GM18867 (cell line): Measurements from ENCODE around the gene HPSE2.

Experiments used
- ATAC-seq: cut with Tn5 transposase; IDR thresholded peaks from one replicate; pipeline ENCODE4 v1.9.1; 2021; ENCODE audit warnings: mild to moderate bottlenecking, moderate library complexity; ENCODE audit not compliant: unreplicated experiment

Gene HPSE2

DNA sequence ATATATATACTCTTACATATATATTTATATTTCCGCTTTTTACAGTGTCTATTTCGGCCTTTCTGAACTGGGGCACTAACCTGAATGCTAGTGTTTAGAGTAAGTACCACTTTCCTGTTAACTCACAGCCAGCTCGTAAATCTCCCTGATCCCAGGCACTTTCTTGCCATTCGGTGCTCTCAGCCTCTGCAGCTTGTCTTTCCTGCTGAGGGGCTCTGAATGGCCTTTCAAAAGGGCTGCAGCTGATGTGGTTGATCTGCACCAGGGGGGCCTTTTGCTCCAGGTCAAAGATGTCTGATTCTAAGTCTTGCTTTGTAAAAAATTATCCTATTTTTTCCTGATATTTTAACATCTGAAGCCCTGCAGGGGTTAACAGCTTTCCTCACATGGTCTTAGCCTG is 763.5 kb downstream of the HPSE2 start:
- ATAC-seq, result no peak

DNA sequence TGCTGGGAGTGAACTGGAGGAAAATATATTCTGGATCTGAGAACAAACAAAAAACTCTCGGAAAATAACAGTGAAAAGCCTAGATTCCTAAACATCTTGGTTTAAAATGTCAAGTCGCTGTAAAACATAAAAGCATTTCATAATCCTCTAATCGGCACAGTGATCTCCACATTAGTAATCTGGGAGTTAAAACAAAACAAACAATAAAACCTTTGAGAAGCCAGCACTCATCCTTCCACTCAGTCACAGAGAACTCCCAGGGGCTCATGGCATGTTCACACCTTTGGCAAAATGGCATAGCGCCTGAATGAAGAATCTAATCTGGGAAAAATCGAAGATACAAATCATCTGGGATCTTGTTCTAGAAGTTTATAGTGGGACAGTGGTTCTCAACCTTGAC is 764.8 kb downstream of the HPSE2 start:
- no peak for ATAC-seq

DNA sequence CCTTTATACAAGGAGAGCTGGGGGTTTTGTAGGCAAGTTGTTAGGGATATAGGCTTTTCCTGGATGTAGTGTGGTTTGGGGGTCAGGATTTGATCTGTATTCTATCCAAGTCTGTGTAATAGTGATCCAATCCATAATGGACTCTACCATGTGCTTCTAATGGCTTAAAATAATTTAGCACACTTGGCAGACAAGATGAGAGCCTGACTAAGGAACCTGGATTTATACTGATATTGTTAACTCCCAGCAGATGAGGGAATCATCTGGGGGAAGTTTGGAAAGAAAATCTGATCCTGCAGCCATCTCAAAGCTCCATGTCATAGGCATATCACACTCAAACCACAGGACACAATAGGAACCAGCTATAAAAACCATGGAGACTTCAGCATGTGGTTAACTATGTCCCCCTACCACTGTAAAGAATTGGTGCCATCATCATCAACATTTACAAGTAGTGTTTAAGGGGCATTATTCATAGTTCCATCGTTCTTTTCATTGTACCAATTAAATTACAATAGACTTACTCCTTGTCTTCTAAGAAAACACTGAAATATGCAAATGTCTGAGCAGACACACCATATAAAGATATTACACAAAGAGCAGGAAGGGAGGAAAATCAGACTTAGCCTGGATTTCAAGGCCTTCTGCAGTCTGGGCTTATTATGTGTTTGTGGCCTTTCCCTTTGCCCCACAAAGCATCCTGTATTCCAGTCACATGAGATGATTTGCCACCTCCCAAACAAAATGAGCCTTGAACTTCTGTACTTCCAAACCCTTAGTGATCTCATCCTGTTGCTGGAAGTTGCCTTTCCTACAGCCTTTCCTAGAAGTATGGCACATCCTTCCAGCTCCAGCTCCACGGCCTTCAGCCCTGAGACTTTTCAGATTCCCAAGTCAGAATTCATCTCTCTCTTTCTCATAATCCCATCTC is 766.4 kb downstream of the HPSE2 start:
- no peak for ATAC-seq

DNA sequence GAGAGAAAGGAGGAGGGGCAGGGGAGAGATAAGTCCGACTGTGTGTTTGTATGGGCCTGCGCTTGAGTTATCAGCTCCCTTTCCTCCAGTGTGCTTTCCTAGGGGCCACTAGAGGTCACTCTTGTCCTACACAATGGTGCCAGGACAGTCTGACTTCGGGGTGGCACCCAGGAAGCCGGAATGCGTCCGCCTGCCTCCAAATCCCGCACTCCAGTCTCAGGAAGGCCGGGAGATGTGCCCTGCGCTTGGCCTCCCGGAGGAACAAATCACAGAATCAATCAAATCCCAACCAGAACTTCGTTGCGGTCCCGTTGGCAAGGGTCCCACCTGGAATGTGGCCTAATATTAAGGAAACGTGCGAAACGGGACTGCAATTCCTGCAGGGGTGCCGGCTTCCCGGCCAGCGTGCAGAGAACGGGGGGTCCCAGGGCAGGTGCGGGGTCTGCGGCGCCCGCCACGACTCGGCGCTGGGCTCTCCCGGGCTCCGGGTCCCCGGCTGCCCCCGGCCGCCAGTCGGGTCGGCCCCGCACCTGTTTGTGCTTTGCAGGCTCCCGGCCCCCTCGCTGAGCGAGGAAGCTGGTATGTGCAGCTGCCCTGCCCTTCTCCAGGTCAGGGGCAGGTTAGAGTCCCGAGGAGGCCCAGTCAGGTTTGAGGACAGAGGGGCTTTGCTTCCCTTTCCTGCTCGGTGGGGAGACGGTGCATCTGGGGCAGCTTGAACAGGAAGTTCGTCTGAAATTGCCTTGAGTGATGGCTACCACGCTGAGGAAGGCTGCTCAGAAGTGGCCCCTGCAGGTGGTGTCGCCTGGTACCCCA is 767.9 kb downstream of the HPSE2 start:
- peak; percentile 96 for ATAC-seq

DNA sequence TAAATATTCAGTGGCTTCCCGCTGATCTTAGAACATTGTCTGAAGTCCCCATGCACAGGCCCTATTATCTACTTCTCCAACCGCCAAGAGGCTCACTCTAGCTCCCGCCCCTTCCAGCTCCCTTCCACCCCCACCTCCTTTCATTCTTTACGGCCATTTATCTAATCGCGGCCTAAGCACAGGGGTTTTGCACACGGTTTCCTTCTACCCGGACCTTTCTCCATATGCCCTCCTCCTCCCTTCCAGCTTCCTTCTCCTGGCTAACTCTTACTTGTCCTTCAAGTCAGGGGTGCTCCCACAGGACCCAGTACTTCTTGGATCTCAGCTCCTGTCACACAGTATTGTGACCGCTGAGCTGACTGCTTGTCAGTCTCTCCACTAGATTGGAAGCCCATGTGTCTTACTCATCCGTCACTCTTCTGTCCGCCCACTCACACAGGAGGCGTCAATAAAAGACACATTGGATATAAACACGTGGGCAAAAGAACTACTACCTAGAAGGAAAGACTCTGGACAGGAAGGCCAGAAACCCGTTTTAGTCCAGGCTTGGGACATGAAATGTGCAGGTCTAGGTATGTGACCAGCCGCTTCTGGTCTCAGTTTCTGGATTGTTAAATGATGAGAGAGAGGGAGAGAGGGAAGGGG is 768.7 kb downstream of the HPSE2 start:
- ATAC-seq, result no peak

DNA sequence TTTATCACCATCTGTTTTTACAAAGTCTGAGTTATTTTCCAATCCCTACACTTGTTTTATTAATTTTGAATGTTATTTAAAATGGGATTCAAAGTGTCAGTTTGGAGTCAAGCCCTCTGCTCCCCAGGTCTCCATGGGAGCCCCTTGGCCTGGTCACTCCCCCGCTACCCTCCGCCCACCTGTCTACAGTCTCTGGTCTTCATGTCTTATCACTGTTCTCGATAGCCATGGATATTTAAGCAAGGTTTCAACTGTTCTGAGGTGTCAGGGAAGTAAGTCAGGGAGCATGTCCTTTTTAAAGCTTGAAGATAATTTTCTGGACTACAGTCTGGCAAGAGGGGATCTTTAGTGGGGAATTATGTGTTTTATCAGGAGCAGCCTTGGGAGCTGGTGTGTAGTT is 769.8 kb downstream of the HPSE2 start:
- ATAC-seq, result no peak

DNA sequence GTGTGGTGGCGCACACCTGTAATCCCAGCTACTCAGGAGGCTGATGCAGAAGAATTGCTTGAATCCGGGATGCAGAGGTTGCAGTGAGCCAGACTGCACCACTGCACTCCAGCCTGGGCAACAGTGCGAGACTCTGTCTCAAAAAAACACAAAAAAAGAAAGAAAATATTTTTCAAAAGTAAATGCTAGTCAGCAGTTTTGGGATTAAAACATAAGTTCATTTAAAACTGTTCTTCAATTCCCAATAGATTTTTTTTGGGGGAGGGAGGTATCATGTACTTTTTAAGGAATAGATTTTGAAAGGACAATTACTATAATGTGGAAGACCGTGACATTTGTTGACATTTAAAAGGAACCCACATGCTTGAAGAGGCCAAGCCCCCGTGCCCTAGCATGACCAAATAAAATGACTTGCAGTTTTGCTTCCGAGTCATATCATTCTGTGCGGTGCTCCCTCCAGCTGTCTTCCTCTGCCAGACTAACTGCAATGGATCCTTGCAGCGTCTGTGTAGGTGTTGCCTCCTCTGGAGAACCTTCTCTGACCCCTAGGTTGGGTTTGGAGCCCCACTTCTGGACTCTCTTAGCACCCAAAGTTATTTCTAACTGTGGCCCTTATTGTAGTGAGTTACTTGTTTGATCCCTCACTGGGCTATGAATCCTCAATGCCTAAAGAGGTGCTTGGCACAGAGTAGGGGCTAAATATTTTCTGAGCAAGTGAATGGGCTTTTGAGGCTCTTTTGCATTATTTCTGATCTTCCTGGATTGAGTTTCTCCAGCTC is 771.5 kb downstream of the HPSE2 start:
- ATAC-seq, result no peak

DNA sequence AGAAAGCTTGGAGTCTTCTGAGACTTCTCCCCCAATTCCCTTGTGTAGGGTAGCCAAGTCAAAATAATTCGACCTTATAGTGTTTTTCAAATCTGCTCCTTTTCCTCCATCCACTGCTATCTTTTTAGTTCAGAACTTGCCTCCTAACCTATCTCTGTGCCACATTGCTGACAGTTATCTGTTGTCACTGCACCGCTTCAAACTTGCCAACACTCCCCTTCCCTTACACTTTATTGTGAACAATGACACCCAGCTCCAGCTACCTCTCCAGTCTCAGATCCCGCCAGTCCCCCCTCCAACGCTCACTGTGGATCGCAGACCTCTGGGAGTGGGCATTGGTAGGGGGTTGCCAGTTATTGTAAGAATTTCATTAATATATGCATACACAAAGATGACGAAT is 772.6 kb downstream of the HPSE2 start:
- no peak for ATAC-seq

DNA sequence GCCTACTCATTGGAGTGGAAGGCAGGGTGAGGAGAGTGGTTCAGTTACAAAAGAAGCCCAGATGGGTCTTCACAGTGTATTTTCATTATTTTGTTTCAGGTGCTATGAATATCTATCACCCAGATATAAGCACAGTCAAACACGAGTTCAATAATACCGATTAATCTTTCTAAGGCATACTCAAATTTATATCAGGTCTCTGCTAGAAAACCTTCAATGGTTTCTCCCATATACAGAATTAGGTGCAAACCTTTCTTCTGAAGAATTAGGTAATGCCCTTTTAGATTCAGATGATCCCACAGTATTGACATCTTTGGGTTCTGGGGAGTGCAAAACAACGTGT is 774.2 kb downstream of the HPSE2 start:
- ATAC-seq, result no peak

DNA sequence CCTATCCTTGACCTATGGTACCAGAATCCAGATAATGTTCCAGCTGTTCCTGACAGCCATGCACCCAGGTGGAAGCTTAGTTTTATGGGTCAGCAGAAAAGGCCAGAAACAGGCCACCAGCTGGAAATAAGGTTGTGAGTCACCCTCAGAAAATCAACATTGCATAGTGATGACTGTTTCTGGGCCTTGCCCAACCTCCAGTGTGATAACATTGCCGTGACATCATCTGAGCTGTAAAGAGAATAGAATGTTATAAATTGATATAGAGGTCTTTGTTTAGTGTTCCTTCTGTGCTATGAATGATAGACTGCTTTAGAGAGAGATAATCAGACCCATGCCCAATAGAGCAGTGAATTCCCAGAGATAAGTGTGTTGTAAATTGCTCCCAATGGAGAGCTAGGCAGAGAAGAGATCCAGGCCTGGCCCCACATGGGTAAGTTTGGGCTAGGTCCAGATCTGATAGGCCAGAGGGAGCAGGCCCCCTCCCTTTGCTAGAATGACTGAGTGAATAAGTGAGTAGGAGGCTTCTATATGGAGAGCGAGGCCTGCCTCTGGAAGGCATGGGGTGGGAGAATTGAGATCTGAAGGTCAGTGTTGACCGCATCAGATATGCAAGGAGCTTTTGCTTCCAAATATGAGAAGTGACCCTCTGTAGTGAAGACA is 774.7 kb downstream of the HPSE2 start:
- no peak for ATAC-seq

DNA sequence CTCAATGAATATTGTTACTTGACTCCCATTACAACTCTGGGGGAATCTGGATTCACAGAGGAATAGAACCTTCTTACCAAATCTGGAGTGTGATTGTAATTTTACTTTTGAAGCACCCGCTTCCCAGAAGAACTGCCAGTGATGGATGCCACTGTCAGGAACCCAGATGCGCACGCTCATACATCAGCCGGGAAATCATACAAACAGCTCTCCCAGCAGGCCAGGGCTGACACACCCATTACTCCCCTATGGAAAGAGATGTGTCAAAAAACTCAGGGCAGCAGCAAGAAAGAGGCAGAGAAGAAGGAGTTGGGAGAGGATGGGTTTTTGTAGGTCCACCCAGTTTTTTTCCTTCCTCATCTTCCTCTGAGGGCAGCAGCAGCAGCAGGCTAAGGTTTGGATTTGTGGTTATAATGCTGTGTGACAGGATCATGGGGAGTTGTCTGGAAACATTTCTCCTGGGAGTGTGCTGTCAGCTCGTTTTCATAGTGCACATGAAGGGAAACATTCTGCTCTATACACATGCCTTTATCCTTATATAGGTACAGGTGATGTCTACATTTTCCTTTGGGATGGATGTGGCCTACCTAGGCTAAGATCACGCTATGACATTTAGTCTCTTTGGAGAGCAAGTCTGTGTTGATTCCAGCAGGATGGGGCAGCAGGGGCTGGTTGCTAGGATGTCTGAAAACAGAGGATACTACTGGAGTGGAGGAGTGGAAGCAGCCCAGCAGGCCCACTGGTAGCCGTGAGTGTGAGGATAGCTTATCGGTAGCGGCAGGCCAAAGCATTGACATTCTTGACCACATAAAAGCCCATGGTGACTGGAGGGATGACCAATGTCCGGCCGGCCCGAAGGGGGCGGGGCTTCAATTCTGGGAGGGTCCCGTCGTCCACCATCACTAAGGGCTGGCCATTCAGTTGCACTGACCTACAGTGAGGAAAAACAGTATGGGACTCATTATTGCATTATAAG is 776.6 kb downstream of the HPSE2 start:
- ATAC-seq, result no peak

DNA sequence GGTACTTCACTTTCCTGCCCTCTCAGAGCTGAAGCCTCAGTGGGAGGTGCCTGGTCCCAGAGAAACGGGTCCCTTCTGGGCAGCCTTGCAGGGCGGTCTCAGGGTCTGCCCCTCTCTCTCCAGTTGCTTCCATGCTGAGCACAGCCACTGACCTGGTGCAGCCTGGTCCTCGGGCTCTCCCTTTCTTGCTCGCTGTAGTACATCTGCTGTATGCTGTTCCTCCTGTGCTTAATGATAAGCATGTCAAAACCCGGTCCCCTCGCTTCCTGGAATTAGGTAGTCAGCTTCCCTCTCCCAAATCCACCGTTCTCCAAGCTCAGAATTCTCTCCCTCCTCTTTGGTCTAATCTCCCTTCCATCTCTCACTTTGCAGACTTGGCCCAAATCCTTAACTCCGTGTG is 777.9 kb downstream of the HPSE2 start:
- ATAC-seq, result no peak

DNA sequence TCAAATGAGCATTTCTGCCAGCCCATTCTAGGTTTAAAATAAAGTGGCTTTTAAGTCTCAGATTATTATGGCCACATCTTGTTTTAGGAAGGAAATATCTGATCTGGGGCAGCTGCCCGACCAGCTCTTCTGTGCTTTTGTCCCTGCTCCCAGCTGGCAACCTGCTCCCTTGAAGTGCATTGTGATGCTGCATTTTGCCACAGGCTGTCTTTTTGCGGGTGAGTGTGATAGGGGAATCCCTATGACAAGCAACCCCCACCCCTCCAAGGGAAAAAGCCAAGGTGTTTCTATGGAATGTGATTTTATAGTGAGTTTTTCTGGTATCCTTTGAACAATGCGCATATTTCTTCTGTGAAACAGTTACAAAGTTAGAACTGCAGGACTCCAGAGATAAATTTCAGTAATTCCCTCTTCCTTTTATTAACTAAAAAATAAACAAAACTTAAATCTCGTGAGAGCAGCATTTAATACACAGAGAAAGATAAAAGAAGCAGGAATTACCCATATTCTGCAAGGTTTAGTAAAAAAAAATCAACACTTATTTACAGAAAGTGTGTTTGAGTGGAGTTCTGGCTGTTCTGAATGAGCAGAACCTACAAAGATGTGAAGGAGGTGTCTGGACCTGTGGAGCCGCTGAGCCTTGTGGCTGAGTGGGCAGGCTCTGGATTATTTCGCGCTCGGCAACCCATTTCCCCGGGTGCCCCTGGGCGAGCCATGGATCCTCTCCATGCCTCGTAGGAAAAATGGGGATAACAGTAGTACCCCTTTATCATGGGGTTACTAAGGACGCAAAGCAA is 778.8 kb downstream of the HPSE2 start:
- no peak for ATAC-seq

DNA sequence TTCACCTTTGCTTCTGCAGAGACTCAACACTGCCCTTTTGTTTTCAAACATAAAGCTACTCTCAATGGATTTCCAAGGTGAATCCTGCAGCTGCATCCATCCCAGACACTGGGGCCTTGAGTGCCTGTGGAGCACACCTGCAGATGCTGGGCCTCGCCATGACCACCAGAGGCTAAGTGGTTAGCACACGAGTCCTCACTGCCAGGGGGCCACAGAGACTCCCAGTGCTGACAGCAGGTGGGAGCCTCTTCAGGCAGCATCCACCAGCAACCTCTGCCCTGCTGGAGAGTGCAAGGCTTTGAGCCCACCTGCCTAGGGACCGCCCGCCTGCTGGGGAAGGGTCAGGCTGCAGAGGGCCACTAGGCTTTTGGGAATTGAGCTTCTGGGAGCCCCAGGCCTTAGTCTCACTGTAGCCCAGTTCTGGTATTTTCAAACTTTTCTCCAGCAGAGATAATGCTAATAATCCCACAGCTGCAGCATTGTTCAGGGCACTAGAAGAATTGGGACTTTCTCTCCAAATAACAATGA is 779.5 kb downstream of the HPSE2 start:
- ATAC-seq, result no peak

DNA sequence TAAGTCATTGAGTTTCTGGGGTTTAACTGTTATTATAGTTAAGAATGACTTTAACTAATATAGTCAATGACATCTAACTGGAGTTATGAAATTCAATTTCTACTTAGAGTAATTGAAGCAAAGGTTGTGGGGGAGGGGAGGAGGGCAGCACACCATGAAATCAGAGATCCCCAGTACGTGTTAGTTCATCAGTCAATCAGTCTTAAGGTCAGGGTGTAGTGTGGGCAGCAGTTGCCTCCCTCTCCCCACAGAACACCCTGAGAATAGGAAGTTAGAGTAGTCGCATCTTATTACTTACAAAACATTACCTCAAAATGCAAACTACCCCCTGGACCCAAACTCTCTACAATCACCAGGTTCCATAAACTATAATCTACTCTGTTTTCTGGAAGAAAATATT is 781.9 kb downstream of the HPSE2 start:
- no peak for ATAC-seq

DNA sequence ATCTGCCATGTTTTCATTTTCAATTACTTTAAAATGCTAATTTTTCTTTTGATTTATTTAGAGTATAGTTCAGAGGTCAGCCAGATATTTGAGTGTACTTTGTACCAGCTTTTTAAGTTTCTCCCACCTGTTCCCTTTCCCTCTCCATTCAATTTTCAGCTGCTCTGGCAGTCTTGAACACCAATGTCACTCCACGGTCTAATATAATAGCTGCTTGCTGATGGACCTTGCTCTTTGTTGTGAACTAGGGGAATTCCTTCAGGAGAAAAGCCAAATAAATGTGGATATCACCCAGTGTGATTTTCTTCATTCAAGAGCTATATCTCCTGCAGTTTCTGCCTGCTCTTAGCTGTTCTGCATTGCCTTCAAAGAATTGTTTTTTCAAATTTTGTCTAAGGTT is 785.0 kb downstream of the HPSE2 start:
- ATAC-seq, result no peak

DNA sequence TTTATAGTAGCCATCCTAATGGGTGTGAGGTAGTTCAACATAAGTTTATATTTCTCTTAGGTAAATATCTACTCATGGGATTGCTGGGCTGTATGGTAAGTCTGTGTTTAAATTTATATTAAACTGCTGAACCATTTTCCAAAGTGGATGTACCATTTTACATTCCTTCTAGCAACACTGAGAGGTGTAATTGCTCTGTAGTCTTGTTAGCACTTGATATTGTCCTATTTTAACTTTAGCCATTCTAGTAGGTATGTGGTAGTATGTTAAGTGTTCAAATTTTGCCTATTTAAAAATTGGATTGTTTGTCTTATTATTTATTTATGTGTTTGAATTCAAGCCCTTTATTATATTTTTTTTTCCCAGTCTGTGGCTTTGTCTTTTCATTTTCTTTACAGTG is 786.4 kb downstream of the HPSE2 start:
- no peak for ATAC-seq

DNA sequence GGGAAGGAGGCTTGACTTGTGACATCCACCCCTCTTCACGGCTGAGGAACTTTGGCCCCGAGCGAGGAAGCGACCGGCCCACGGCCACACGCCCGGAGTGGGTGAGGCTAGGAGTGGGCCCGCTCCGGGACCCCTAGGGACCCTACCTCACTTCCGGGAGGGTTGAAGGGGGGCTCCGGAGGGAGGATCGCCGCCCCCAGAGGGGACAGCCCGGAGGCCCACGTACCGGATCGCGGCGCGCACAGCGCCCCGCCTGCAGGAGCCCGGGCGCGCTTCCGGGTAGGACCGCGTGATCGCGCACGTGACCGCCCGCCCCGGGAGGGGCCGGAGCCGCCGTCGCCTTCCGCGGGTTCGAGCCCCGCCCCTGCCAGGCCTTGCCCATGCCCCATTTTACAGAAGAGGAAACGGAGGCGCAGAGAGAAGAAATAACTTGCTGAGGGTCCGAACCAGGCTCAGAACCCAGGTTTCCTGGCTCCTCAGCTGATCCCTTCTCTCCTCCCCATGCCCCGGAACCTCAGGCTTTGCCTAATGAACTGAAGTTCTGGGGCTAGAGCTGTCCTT is 788.9 kb downstream of the HPSE2 start, which contains the start of gene HPS1:
TSS of gene HPS1 (minus strand) at position 275 of the 561 bp plus-strand sequence. CDS start 3,695 bp downstream, outside the sequence.
- peak; percentile 89 for ATAC-seq
